Right atrium auricular region (tissue), 2 donors: ENCODE data around the gene NLRP7. TPM values are rescaled to one million over a fixed set of nuclear protein-coding genes. Genes with fewer than 3 reads are reported as not detected.
"Not testable (repeated sequence)": the region's sequence is repeated elsewhere in the genome, so short reads cannot be mapped to it uniquely, and the experiment has no call there.

Experiments used
- DNase-seq: peaks from one replicate; pipeline ENCODE4 v3.0.0-alpha.2; 2019; ENCODE audit warnings: low spot score
- H3K27ac ChIP-seq, 2 donors: fragments of 200-600 bp; sonication (generic); 1 replicate in 1 of 2; 2 replicates in 1 of 2; pipeline ENCODE4 v1.5.1; 2016 to 2019
- H3K27me3 ChIP-seq, 2 donors: fragments of 200-600 bp; sonication (generic); one replicate each; pipeline versions ENCODE4 v1.5.1 to v1.6.0; 2017 to 2019
- H3K36me3 ChIP-seq: fragments of 200-600 bp; sonication (generic); one replicate; pipeline ENCODE4 v1.5.1; 2016
- H3K4me1 ChIP-seq, 2 donors: fragments of 200-600 bp; sonication (generic); one replicate each; pipeline versions ENCODE4 v1.5.1 to v1.6.0; 2017 to 2019
- H3K4me3 ChIP-seq, 2 donors: fragments of 200-600 bp; sonication (generic); 1 replicate in 1 of 2; 2 replicates in 1 of 2; pipeline ENCODE4 v1.5.1; 2017 to 2019; ENCODE audit warnings: mild to moderate bottlenecking in 1 of 2, moderate library complexity in 1 of 2
- H3K9me3 ChIP-seq, 2 donors: fragments of 200-600 bp; sonication (generic); one replicate each; pipeline ENCODE4 v1.5.1; 2019
- CTCF ChIP-seq, 2 donors: fragments of 200-600 bp; sonication (generic); IDR thresholded peaks; one replicate each; pipeline ENCODE4 v1.5.1; 2019; ENCODE audit warnings: antibody characterized with exemption in 2 of 2
- total RNA-seq, 2 donors: library from RNA; depleted of rRNA; stranded (reverse); fragments of >200 nt; gene quantifications; one replicate each; pipeline ENCODE4 v1.1.0, GENCODE V29; 2016

NLRP7 gene
- not detected for total RNA-seq

DNA sequence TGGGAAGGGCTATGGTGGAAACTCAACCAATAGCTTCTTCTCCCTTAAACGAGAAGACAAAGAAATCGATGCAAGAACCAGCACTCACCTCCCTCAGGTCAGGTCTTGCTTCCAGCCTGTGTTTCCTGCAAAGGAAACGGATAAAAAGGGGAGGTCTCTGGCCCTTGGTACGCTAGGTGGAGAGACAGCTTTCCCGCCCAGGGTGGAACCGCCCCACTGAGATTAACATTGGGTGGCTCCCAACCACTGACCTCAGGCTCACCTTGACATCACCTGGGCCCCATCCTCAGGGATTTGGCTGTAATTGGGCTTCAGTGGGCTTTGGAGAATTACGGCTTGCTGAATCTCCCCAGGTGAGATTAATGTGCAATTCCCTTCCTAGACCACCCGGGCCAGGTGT is at the start of gene NLRP7:
Gene NLRP7 (minus strand): TSS at position 150 of the 400 bp plus-strand sequence.
- no peaks in the 10 kb centered on the region for H3K4me1 ChIP-seq
- no peaks in the 10 kb centered on the region for H3K9me3 ChIP-seq
- no peak within 1 kb of the TSS for H3K4me3 ChIP-seq
- H3K27ac ChIP-seq: no peak within 1 kb of the TSS
- TF ChIP-seq CTCF (IDR thresholded peaks at IDR 0.05): no peak
- no peaks in the 10 kb centered on the region for H3K27me3 ChIP-seq
- no peak for DNase-seq
- no peaks in the 10 kb centered on the region for H3K36me3 ChIP-seq

- no peaks in the 10 kb centered on the region for H3K27me3 ChIP-seq
- DNase-seq: no peak
- no peak overlapping the region for H3K27ac ChIP-seq
- no peaks in the 10 kb centered on the region for H3K9me3 ChIP-seq
- H3K36me3 ChIP-seq: no peaks in the 10 kb centered on the region
- no peak for TF ChIP-seq CTCF (IDR thresholded peaks at IDR 0.05)
- no peaks in the 10 kb centered on the region for H3K4me1 ChIP-seq
- H3K4me3 ChIP-seq: no peak overlapping the region
Measured at GRCh38 chr19:54995561-54995960, 48.2 kb upstream of the NLRP7 start.

DNA sequence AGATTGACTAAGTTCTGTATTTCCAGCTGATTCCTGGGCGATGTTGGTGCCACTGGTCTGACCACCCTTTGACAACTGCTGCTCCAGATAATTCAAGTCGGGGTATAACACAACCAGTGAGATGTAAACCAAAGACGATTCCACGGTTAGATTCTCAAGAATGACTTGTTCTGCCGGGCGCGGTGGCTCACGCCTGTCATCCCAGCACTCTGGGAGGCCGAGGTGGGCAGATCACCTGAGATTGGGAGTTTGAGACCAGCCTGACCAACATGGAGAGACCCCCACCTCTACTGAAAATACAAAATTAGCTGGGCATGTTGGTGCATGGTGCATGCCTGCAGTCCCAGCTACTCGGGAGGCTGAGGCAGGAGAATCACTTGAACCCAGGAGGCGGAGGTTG is 42.2 kb upstream of the NLRP7 start:
- H3K4me3 ChIP-seq, H3K27ac ChIP-seq, H3K4me1 ChIP-seq, DNase-seq, H3K36me3 ChIP-seq, H3K9me3 ChIP-seq, H3K27me3 ChIP-seq: not testable (repeated sequence)

- not testable (repeated sequence) for H3K9me3 ChIP-seq, H3K27me3 ChIP-seq, H3K27ac ChIP-seq, H3K36me3 ChIP-seq, H3K4me3 ChIP-seq, DNase-seq, H3K4me1 ChIP-seq
Measured at GRCh38 chr19:54982562-54982961, 35.2 kb upstream of the NLRP7 start.

DNA sequence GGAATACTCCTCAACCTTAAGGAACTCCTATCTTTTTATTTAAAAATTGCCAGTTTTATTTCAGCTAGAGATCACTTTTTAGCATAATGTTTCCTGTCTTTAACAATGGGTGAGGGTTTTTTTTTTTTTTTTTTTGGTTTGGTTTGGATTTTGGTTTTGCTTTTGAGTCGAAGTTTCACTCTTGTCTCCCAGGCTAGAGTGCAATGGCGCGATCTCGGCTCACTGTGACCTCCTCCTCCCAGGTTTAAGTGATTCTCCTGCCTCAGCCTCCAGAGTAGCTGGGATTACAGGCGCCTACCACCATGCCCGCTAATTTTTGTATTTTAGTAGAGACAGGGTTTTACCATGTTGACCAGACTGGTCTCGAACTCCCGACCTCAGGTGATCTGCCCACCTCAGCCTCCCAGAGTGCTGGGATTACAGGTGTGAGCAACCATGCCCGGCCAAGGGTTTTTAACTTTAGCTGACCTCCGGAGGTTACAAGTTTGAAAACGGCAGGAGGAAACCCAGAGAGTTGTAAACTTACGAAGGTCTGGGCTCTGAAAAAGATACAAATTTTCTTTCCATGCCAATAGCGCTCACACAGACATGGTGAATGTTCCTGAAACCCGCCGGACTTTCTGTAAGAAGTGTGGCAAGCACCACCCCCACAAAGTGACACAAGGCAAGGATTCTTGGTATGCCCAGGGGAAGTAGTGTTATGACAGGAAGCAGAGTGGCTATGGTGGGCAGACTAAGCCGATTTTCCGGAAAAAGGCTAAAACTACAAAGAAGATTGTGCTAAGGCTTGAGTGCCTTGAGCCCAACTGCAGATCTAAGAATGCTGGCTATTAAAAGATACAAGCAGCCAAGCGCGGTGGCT is 26.1 kb upstream of the NLRP7 start:
- not testable (repeated sequence) for H3K36me3 ChIP-seq

DNA sequence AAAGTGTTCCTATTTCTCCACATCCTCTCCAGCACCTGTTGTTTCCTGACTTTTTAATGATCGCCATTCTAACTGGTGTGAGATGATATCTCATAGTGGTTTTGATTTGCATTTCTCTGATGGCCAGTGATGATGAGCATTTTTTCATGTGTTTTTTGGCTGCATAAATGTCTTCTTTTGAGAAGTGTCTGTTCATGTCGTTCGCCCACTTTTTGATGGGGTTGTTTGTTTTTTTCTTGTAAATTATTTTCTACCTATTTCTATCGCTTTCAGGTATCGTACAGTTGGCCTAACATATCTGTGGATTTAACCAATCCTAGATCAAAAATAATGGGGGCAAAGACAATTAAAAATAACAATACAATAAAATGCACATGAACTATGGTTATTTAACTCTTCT is 24.1 kb upstream of the NLRP7 start:
- not testable (repeated sequence) for H3K4me1 ChIP-seq, H3K4me3 ChIP-seq, H3K27ac ChIP-seq, H3K9me3 ChIP-seq, H3K36me3 ChIP-seq, H3K27me3 ChIP-seq, DNase-seq

More for the DNA sequence above, 26.1 kb upstream of the NLRP7 start:
- not testable (repeated sequence) for H3K4me1 ChIP-seq, H3K27me3 ChIP-seq, DNase-seq, H3K4me3 ChIP-seq, H3K27ac ChIP-seq, H3K9me3 ChIP-seq

- Histone ChIP-seq H3K9me3 (no peaks in the 10 kb centered on the region), H3K4me1 (no peaks in the 10 kb centered on the region), H3K27me3 (no peaks in the 10 kb centered on the region), H3K4me3 (no peak overlapping the region), H3K36me3 (no peaks in the 10 kb centered on the region), H3K27ac (no peak overlapping the region)
- no peak for TF ChIP-seq CTCF (IDR thresholded peaks at IDR 0.05)
- DNase-seq: no peak
Measured at GRCh38 chr19:54969647-54970046, 22.3 kb upstream of the NLRP7 start.

GRCh38 chr19:54967611-54968010 is 20.3 kb upstream of the NLRP7 start:
- no peaks in the 10 kb centered on the region for H3K36me3 ChIP-seq
- peaks cover 0 to 4% of the 10 kb centered on the region in 2 donors for H3K9me3 ChIP-seq
- H3K27me3 ChIP-seq: no peaks in the 10 kb centered on the region
- H3K4me1 ChIP-seq: no peaks in the 10 kb centered on the region
- no peak overlapping the region for H3K4me3 ChIP-seq
- DNase-seq: no peak
- H3K27ac ChIP-seq: no peak overlapping the region
- no peak for TF ChIP-seq CTCF (IDR thresholded peaks at IDR 0.05)

DNA sequence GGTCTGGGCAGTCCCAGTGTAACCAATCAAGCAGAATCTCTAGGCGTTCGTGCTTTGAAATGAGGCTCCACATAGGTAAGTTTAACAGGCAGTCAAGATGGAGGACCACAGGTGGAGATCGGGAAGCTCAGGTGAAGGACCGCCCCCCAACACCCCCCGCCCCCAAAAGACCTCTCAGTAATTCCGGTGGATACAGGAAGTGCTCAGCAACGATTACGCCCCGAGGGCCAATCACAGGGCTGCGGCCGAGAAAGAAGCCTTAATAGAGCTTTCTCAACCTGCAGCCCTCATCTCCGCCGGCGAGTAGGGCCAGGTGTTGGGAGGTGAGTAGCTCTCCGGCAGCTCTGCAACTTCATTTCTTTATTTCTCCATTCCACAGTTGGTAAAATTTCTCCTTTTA is 17.7 kb upstream of the NLRP7 start:
- not testable (repeated sequence) for DNase-seq, H3K4me3 ChIP-seq, H3K27me3 ChIP-seq, H3K4me1 ChIP-seq, H3K9me3 ChIP-seq, H3K36me3 ChIP-seq, H3K27ac ChIP-seq
